Suprapubic skin (tissue), 4 donors: ENCODE measurements around the gene CNTN4. TPM values are rescaled to one million over a fixed set of nuclear protein-coding genes. Genes with fewer than 3 reads are reported as not detected.

Source experiments
- DNase-seq, 2 donors: peaks; one replicate each; pipeline ENCODE4 v3.0.0-alpha.2; 2019; ENCODE audit warnings: low spot score in 2 of 2
- H3K27ac ChIP-seq: fragments of 200-600 bp; sonication (generic); one replicate; pipeline ENCODE4 v1.5.1; 2019
- H3K27me3 ChIP-seq: fragments of 200-600 bp; sonication (generic); one replicate; pipeline ENCODE4 v1.5.1; 2019
- H3K36me3 ChIP-seq: fragments of 200-600 bp; sonication (generic); one replicate; pipeline ENCODE4 v1.5.1; 2019
- H3K4me1 ChIP-seq: fragments of 200-600 bp; sonication (generic); one replicate; pipeline ENCODE4 v1.5.1; 2019
- H3K4me3 ChIP-seq: fragments of 200-600 bp; sonication (generic); one replicate; pipeline ENCODE4 v1.5.1; 2019; ENCODE audit warnings: mild to moderate bottlenecking
- H3K9me3 ChIP-seq: fragments of 200-600 bp; sonication (generic); one replicate; pipeline ENCODE4 v1.5.1; 2019
- EP300 ChIP-seq: sonication (generic); formaldehyde crosslinking; IDR thresholded peaks from one replicate; pipeline ENCODE4 v1.6.1; 2017; ENCODE audit warnings: antibody characterized with exemption
- POLR2A ChIP-seq, 2 donors: fragments of 450-650 bp; IDR thresholded peaks; one replicate each; pipeline ENCODE4 v1.6.1; 2017; ENCODE audit warnings: antibody characterized with exemption in 2 of 2, mild to moderate bottlenecking in 2 of 2, moderate library complexity in 2 of 2
- POLR2AphosphoS5 ChIP-seq, 3 donors: sonication (generic); formaldehyde crosslinking; IDR thresholded peaks; one replicate each; pipeline ENCODE4 v1.6.1; 2017; ENCODE audit warnings: antibody characterized with exemption in 3 of 3
- WGBS: methylation state at CpG from one replicate; pipeline ENCODE4 v1.1.5; 2018; 5-methylcytosine and 5-hydroxymethylcytosine counted together
- total RNA-seq, 4 donors: library from RNA; depleted of rRNA; stranded (reverse); fragments of >200 nt; gene quantifications; one replicate each; pipeline ENCODE4 v1.1.0, GENCODE V29; 2016
- TF ChIP-seq, protein P1 (sequence below), 2 donors: fragments of 200-600 bp in 1 of 2; fragments of 450-650 bp in 1 of 2; sonication (generic) in 1 of 2; IDR thresholded peaks; one replicate each; pipeline ENCODE4 v1.5.1; 2016 to 2019; ENCODE audit warnings: antibody characterized with exemption in 2 of 2, mild to moderate bottlenecking in 1 of 2, moderate library complexity in 1 of 2

Gene CNTN4
- total RNA-seq, 4 donors from 2014 or later: 0.60 to 8.1 (median 7.5) TPM

DNA sequence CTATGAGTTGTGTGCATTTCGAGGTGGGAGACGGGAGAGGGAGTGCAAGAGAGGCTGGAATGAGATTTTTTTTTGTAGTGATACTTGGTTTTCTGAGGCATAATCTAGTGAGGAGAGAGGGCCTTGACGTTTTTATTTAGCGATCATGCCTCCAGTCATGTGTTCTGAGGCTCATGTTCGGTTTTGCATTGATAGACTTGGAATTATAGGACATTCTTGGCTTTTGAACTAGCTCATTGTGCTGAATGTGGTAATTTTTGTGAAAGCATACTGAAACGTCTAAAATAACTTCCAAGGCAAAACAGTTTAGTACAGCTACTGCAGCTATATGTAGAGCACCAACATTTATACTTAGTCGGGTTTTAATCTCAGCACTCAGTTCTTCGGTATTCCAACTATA lies 408.1 kb downstream of the CNTN4 start:
- no peak for DNase-seq
- TF ChIP-seq POLR2AphosphoS5 (IDR thresholded peaks at IDR 0.05) (no peak), POLR2A (IDR thresholded peaks at IDR 0.05) (no peak), EP300 (no peak)
- TF ChIP-seq, protein P1, sequence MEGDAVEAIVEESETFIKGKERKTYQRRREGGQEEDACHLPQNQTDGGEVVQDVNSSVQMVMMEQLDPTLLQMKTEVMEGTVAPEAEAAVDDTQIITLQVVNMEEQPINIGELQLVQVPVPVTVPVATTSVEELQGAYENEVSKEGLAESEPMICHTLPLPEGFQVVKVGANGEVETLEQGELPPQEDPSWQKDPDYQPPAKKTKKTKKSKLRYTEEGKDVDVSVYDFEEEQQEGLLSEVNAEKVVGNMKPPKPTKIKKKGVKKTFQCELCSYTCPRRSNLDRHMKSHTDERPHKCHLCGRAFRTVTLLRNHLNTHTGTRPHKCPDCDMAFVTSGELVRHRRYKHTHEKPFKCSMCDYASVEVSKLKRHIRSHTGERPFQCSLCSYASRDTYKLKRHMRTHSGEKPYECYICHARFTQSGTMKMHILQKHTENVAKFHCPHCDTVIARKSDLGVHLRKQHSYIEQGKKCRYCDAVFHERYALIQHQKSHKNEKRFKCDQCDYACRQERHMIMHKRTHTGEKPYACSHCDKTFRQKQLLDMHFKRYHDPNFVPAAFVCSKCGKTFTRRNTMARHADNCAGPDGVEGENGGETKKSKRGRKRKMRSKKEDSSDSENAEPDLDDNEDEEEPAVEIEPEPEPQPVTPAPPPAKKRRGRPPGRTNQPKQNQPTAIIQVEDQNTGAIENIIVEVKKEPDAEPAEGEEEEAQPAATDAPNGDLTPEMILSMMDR (IDR thresholded peaks at IDR 0.05): no peak
- Histone ChIP-seq H3K4me3 (no peak overlapping the region), H3K36me3 (no peaks in the 10 kb centered on the region), H3K4me1 (no peaks in the 10 kb centered on the region), H3K27ac (no peak overlapping the region), H3K9me3 (no peaks in the 10 kb centered on the region), H3K27me3 (no peaks in the 10 kb centered on the region)
- WGBS: 89% methylated on average over 8 of the region's 8 CpGs

GRCh38 chr3:2510591-2511145 lies 412.0 kb downstream of the CNTN4 start:
- no peaks in the 10 kb centered on the region for H3K4me1 ChIP-seq
- TF ChIP-seq EP300 (no peak), POLR2A (IDR thresholded peaks at IDR 0.05) (no peak), POLR2AphosphoS5 (IDR thresholded peaks at IDR 0.05) (no peak)
- TF ChIP-seq, protein P1 (IDR thresholded peaks at IDR 0.05): no peak
- no peaks in the 10 kb centered on the region for H3K36me3 ChIP-seq
- H3K27me3 ChIP-seq: no peaks in the 10 kb centered on the region
- WGBS: 59% methylated on average over 8 of the region's 8 CpGs
- no peak for DNase-seq
- H3K27ac ChIP-seq: no peak overlapping the region
- H3K9me3 ChIP-seq: no peaks in the 10 kb centered on the region
- H3K4me3 ChIP-seq: no peak overlapping the region

DNA sequence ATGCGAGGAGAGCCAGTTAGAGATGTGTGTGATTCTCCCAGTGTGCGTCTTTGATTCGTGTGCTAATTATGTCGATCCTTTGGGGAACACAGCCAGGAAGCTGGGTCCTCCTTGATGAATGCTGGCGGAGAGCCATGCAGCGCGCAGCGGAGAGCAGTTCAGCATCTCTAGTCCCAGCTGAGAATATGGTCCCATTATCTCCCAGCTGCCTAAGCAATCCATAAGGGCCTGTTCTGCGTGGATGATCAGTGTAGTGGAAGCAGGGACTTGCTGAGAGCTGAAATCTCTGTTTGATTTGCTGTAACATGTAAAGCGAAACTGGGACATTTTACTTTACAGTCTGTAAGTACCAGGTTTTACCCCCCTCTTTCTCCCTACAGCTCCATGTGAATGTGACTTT lies 412.7 kb downstream of the CNTN4 start:
- H3K36me3 ChIP-seq: no peaks in the 10 kb centered on the region
- 44% methylated on average over 9 of the region's 10 CpGs for WGBS
- no peaks in the 10 kb centered on the region for H3K27me3 ChIP-seq
- H3K27ac ChIP-seq: no peak overlapping the region
- no peak overlapping the region for H3K4me3 ChIP-seq
- no peaks in the 10 kb centered on the region for H3K9me3 ChIP-seq
- no peaks in the 10 kb centered on the region for H3K4me1 ChIP-seq
- TF ChIP-seq EP300 (no peak), POLR2AphosphoS5 (IDR thresholded peaks at IDR 0.05) (no peak), POLR2A (IDR thresholded peaks at IDR 0.05) (no peak)
- TF ChIP-seq, protein P1 (IDR thresholded peaks at IDR 0.05): no peak
- no peak for DNase-seq

- H3K27me3 ChIP-seq: no peaks in the 10 kb centered on the region
- H3K36me3 ChIP-seq: no peaks in the 10 kb centered on the region
- no peaks in the 10 kb centered on the region for H3K9me3 ChIP-seq
- H3K4me3 ChIP-seq: no peak overlapping the region
- no peak for DNase-seq
- no peak overlapping the region for H3K27ac ChIP-seq
- WGBS: 80% methylated on average over 2 of the region's 2 CpGs
- no peaks in the 10 kb centered on the region for H3K4me1 ChIP-seq
- TF ChIP-seq EP300 (no peak), POLR2AphosphoS5 (IDR thresholded peaks at IDR 0.05) (no peak), POLR2A (IDR thresholded peaks at IDR 0.05) (no peak)
- TF ChIP-seq, protein P1 (IDR thresholded peaks at IDR 0.05): no peak
These were observed 414.2 kb downstream of the CNTN4 start for GRCh38 chr3:2512881-2513280.

- H3K36me3 ChIP-seq: no peaks in the 10 kb centered on the region
- H3K4me3 ChIP-seq: no peak overlapping the region
- H3K4me1 ChIP-seq: no peaks in the 10 kb centered on the region
- H3K9me3 ChIP-seq: no peaks in the 10 kb centered on the region
- DNase-seq: no peak
- TF ChIP-seq, protein P1 (IDR thresholded peaks at IDR 0.05): no peak
- H3K27ac ChIP-seq: no peak overlapping the region
- WGBS: 78% methylated on average over 4 of the region's 4 CpGs
- no peaks in the 10 kb centered on the region for H3K27me3 ChIP-seq
These were observed 415.3 kb downstream of the CNTN4 start for GRCh38 chr3:2513986-2514385.
